Left renal pelvis (tissue), 4 donors: ENCODE data around the gene SHISAL2A. TPM values are rescaled to one million over a fixed set of nuclear protein-coding genes. Genes with fewer than 3 reads are reported as not detected.

ENCODE experiments used
- DNase-seq, 4 donors: peaks; one replicate each; pipeline ENCODE4 v3.0.0-alpha.2; 2013; ENCODE audit warnings: low read depth in 4 of 4, low spot score in 3 of 4
- polyA plus RNA-seq, 4 donors: library from polyadenylated mRNA; unstranded; fragments of 120-200 nt; gene quantifications; one replicate each; pipeline ENCODE4 v1.2.1, GENCODE V29; 2013; ENCODE audit not compliant: insufficient read length in 4 of 4

SHISAL2A gene
- polyA plus RNA-seq = 1 to 10 TPM in 3 of 4 donors, under 1 TPM in 1; 0.74 to 2.4 (median 1.8) TPM

DNA sequence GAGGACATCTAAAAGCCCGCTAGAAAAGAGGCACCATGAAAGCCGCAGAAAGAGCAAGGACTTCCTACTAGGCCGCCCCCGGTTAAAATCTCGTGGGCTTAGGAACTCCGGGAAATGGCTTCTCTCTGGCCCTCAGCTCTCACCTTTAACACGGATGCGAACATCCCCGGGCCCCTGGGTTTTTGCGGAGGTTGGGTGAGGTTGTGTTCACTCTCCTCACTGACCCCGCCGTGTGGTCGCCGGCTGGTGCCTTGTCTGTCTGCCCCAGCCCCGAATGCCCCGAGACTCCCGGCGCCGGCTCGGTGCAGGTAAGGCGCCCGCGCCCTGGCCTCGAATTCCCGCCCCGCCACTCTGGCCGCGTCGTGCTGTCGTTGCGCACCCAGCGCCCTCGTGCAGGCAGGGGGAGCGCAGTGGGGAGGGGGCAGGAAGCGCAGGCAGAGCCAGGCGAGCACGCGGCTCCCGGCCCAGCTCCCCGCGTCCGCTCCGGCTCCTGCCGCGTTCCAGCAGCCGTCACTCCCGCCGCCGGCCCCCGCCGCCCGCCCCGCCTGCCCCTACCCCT is at the start of gene SHISAL2A:
TSS of gene SHISAL2A (plus strand) at position 437 of the 559 bp plus-strand sequence. CDS start 326 bp downstream, outside the sequence.
- peak in 2 of 4 donors; percentile 35 to 36 for DNase-seq

DNA sequence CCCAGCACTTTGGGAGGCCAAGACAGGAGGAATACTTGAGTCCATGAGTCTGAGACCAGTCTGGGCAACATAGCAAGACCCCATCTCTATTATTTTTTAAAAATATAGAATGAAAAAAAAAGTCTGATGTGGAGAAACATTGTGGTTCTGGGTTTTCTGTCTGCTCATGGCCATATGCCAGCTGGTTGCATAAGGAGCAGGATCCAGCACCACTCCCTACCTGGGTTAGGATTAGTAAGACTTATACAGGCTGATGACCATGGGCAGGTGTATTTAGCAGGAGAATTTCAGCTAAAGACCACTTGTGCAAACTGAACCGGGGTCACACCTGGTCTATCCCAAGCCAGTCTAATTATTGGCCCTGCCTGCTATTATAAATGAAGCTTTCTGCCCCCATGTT is 47.5 kb upstream of the SHISAL2A start:
- DNase-seq = no peak

DNA sequence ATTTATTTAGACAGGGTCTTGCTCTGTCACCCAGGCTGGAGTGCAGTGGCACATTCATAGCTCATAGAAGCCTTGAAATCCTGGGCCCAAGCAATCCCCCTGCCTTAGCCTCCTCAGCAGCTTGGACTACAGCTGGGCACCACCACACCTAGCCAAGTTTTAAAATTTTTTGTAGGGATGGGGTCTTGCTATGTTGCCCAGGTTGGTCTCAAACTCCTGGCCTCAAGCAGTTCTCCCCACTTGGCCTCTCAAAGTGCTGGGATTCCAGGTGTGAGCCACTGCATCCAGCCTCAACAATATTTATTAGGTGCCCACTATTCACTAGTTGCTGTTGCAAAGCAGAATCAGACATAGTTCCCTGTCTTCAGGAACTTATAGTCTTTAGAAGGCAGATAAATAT is 44.9 kb upstream of the SHISAL2A start:
- DNase-seq = no peak

DNA sequence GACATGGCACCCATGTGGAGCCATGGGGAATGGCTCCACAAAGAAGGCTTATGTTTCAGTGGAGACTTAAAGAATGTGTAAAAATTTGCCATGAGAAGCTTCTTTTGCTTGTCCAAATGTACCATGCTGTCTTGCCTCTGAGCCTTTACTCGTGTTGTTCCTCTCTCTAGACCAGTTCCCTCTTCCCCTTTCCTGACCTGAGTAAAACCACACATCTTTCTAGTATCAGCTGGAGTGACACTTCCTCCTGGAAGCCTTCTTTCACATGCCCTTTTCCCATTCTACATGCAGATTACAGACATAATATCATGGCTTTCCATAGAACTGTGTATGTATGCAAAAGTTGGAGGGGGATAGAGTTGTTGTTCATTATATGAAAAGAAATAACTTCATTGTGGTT is 44.4 kb upstream of the SHISAL2A start:
- DNase-seq = no peak

DNA sequence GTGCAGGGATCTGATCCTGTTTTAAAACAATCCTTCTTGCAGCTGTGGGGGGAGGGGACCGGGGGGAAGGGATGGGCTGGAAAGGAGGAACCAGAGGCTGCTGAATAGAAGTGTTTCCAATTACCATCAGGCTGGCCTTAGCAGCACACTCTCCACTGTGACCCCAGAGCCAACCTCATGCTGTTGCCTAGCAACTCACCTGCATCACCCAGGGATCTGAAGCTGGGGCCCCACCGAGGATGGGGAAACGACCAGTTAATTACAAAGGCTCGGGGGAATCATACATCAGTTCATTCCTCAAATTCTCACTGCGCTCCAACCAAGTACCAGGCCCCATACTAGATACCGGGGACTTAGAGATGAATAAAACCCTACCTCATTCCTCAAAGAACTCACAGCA is 42.7 kb upstream of the SHISAL2A start:
- DNase-seq = no peak

DNA sequence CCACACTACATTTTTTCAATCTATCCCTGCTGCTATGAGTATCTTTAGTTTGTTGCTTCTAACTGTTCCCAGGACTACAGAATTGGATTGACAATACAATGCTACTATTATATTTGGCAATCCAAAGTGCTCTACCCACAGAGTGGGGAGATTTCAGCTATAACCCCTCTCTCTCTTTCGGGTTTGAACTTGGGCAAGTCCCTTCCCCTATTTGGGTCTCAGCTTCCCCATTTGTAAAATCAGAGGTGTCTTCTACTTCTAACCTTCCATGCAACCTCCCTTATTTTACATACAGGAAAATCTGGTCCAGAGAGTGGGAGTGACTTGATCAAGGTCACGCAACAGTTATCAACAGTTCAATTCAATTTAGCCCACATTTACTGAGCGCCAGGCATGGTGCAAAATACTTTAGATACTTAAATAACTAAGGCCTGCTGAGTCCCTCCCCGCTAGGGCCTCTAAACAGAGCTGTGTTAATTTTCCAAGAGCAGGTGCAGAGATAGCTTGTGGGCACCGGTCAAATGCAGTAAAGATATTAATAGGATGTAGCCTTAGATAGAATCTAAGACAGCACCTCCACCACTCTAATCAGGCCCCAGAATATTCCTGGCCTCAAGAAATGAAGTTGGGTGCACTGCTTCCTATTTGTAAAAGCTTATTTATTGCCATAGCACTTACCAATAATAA is 40.2 kb upstream of the SHISAL2A start:
- DNase-seq = no peak

DNA sequence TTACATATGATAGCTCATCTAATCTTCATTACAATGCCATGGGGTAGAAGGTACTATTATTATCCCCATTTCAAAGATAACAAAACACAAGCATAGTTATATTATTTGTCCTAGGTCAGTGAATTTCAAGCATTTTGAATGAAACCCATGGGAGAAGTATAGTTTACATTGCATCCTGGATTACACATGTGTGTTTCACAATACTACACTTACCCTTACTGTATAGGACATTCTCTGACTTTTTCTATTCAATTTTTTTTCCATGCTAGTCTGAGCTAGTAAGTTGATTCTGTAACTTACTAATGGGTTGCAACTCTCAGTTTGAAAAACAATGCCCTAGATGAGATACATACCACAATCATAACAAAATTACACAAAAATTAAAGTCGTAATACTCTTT is 39.5 kb upstream of the SHISAL2A start:
- DNase-seq = no peak

DNA sequence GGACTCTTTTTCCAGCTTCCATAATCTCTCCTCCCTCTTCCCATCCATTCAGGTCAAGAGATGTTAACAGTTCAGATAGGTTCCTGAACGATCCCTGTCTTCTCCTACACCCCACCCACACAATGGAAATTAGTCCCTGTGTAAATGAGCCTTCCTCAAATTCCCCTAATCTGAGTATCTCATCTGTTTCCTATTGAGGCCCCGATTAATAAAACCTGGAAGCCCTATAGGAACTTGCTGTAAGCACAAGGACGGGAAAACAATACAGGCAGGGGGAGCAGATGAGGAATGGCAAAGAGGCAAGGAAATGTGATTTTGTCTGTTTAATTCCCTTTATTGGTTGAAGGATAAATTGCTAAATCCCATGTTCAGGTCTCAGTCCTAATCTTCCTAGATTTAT is 37.9 kb upstream of the SHISAL2A start:
- DNase-seq = no peak

DNA sequence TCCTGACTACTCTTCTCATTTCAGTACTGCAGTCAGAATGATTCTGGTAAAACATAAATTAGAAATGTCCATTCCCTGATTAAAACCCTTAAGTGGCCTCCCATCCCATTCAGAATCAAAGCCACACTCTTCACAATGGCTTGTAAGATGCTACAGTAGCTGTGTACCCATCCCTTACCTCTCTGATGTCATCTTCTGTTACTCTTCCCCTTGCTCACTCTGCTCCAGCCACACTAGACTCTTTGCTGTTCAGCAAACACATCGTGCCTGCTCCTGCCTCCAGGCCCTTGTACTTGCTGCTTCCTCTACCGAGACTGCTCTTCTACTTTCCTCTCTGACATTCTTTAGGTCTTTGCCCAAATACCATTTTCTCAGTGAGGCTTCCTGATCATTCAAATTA is 35.1 kb upstream of the SHISAL2A start:
- no peak for DNase-seq

DNA sequence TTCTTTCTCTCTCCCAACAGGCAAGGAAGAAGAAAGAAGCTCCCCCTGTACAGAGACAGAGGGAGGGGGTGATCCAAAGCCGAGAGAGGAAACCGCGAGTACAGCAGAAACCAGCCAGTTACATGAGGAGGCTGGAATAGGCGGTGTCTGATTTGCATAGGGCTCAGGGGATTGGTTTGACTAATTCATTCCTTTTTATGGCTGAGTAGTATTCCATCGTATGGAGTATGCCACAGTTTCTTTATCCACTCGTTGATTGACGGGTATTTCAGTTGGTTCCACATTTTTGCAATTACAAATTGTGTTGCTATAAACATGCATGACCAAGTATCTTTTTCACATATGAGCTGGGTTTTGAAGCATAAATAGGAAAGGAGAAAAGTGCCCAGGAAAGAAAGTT is 34.2 kb upstream of the SHISAL2A start:
- no peak for DNase-seq

DNA sequence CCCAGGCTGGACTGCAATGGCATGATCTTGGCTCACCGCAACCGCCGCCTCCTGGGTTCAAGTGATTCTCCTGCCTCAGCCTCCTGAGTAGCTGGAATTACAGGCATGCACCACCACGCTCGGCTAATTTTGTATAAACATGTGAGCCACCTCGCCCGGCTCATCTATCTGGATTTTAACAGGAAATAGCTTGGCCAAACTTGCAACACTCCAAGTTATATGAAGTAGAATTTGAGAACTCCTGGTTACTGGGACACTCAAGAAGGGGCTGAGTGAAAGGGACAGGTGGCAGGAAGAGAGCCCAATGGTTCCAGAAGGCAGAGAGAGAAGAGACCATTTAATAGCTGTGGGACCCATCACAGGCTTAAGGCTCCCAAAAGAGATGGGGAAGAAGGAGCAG is 33.7 kb upstream of the SHISAL2A start:
- no peak for DNase-seq

DNA sequence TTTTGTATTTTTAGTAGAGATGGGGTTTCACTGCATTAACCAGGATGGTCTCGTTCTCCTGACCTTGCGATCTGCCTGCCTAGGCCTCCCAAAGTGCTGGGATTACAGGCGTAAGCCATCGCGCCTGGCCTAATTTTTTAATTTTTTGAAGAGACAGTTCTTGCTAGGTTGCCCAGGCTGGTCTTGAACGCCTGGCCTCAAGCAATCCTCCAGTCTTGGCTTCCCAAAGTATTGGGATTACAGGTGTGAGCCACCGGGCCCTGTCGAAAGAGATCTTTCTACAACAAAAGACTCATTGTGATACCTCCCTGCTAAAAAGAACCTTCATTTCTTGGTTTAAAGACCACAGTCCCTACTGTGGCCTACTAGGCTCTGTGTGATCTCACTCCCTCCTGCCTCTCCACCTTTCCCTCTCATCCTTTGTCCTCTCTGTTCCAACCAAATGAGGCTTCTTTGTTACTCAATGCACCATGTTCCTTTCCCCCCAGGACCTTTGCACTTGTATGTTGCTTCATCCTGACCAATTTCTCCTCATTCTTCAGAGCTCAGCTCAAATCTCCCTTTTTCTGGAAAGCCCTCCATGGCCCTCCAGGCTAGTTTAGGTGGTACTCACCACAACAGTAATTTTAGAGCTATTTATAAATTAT is 32.3 kb upstream of the SHISAL2A start:
- DNase-seq = no peak

DNA sequence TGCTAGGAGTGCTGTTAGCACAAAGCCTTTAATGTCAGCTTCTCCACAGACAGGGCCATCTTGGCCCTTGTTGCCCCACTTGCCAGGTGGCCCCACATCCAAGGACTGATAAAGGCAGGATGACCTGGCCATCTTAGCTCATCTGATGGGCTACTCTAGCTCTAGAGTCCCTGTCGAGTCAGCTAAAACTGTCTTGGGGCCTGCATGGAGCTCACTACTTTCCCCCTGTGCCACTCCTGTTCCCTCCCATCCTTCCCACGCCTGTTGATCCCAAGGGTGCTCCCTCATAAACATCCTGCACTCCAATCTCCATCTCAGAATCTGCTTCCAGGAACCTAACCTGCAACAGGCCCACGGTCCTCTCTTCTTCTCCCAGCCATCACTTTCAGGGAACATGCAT is 31.4 kb upstream of the SHISAL2A start:
- DNase-seq = no peak

DNA sequence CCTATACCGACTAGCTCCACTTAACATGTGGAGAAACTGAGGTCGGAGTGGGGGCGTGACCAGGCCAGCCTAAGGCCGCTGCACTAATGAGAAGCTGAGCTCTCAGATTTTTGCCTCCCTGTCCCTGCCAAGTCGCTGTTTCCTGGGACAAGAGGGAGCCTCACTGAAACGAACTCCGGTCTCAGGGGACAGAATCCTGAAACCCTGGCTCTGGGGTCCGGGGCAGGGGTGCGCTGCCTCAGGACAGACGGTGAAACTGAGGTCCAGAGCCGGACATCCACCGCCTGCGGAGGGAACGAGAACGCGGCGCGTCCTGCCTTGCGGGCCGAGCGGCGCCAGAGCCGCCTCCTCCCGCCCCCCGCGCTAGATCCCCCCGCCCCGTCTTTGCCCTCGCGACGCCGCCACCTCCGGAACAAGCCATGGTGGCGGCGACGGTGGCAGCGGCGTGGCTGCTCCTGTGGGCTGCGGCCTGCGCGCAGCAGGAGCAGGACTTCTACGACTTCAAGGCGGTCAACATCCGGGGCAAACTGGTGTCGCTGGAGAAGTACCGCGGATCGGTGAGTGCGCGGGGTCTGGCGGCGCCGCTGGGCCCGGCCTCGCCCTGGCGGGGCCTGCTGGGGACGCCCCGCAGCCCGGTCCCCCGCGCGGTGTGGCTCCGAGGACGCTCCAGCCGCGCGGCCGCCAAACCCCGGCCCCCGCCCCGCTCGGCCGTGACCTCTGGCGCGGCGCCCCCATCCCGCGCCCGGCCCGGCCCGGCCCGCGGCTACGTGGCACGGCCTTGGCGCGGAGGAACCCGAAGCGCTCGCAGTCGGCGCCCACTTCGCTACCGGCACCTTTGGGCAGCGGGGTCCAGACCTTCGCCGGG is 30.7 kb upstream of the SHISAL2A start, which contains the start of gene GPX7:
TSS of gene GPX7 (plus strand) at position 381 of the 865 bp plus-strand sequence. CDS start at position 420, 39 bp downstream.
- DNase-seq = peak in 2 of 4 donors; percentile 31 to 33

DNA sequence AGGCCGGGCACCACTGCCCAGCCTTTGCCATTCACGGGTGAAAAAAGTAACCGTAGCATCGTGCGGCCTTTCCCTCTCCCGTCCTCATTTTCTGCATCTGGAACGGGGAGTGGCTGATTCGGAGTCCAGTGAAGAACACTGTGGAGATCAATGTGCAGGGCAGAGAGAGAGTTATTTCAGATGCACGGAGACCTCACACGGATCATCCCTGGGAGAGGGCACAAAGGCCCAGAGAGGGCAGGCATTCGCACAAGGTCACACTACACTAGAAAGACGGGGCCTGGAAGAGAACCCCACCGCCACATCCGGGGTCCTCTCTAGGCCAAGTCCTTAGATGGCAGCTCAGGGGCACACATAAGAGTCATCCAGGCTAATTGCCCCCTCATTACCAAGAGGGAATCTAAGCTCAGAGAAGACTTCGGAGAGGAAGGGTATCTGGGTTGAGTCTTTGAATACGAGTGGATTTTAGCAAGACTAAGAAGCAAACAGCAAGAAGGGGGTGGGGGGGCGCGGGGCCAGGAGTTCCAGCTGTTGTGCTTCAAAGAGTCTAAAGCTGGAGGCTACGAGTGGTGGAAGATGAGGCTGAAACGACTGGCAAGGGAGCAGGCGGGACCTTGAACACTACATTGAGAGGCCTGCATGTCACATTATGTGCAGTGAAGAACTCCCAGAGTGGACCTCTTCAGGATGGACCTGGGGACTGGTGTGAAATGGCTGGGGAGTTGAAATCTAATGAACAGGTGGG is 29.9 kb upstream of the SHISAL2A start:
- peak in 1 of 4 donors; percentile 12 for DNase-seq

DNA sequence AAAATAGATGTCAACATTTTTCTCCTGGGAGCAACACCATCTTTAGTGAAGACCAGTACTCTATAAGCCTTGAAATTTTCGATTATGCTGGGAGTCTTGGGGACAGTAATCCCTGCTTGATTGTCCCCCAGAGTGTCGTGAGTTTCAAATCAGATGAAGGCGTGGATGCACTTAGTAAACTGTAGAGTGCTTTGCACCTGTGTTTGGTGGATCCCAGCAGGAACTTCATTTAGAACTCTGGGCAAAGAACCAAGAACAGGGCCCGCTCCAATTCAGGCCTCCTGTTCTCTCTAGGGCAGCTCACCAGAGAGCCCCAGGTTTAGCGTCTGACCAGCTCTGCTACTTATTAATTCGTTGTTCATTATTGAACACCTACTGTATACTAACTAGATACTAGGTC is 29.3 kb upstream of the SHISAL2A start:
- no peak for DNase-seq

DNA sequence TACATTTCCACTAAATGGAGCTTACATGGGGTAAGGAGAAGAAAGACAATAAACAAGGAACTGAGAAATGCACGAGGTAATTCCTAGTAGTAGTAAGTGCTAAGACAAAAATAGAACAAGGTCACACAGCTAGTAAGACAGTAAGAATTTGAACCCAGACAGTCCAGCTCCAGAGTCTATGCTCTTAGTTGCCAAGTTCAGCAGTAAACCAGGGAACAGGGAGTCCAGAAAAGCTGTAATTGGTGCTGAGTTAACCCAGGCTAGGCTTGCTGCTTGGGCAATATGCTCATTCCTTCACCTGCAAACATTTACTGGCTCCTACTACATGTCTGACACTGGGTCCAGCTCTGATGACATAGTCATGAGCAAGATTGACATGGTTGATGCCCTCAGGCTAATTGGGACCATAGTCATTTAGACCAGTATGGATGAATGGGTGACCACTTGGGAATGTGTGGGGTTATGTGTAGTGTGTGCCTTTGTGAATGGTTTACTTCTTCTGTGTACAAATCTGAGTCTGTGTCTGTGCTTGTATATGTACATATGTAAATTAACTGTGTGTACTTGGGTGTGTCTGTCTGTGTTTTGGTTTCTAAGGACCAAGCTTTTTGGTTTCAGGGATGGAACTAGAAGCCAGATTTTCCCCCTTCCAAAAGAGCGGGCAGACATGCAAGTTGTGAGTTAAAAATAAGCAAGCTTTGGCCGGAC is 28.8 kb upstream of the SHISAL2A start:
- no peak for DNase-seq

DNA sequence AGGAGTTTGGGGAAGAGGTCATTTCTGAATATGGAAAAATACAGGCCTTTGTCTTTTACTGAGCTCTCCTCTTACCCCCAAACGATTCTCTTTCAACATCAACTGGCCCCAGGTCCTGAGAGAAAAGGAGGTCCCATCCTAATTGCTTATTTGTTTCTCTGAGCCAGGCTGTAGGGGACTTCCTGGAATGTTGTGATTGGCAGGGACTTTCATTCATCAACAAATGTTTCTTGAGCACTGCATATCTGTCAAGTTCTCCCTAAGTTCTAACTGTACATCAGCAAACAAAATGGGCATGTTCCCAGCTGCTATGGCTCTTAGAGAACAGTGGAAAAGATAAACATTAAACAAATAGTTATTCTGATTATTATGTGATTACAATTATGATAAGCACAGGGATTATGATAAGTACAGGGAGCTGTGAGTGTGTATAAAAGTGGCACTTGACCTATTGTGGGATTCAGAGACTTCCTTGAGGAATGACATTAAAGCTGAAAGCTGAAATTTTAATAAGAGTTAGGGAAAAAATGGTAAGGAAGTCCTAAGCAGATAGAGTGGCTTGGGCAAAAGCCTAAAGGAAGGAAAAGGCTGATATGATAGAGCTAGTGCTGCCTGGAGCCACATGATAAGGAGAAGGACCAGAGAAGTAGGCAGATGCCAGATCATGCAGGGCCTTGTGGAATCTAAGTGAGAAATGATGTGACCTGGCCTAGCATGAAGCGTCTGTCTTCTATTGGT is 19.2 kb upstream of the SHISAL2A start:
- no peak for DNase-seq

DNA sequence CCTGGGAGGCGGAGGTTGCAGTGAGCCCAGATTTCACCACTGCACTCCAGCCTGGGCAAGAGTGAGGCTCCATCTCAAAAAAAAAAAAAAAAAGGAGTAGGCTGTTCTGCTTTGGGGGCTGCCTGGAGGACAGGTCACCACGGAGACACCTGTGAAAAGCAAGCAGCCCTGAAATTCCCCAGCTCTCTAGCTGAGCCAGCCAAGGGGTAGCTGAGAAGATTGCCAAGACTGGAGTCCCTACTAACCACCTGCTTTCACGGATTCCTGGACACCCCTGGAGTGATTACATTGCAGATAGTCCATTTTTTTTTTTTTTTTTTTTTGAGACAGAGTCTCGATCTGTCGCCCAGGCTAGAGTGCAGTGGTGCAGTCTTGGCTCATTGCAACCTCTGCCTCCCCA is 18.3 kb upstream of the SHISAL2A start:
- no peak for DNase-seq
